Breast epithelium (tissue), 3 donors: ENCODE data around the gene USP6.
"Not testable (repeated sequence)": the region's sequence is repeated elsewhere in the genome, so short reads cannot be mapped to it uniquely, and the experiment has no call there.

ENCODE experiments used
- POLR2A ChIP-seq: fragments of 450-650 bp; IDR thresholded peaks from one replicate; pipeline ENCODE4 v1.6.1; 2016; ENCODE audit warnings: antibody characterized with exemption, mild to moderate bottlenecking, moderate library complexity
- TF ChIP-seq, protein P1 (sequence below), 3 donors: fragments of 450-650 bp; IDR thresholded peaks; one replicate each; pipeline ENCODE4 v1.5.1; 2016 to 2017; ENCODE audit warnings: antibody characterized with exemption in 3 of 3, mild to moderate bottlenecking in 3 of 3, moderate library complexity in 3 of 3

DNA sequence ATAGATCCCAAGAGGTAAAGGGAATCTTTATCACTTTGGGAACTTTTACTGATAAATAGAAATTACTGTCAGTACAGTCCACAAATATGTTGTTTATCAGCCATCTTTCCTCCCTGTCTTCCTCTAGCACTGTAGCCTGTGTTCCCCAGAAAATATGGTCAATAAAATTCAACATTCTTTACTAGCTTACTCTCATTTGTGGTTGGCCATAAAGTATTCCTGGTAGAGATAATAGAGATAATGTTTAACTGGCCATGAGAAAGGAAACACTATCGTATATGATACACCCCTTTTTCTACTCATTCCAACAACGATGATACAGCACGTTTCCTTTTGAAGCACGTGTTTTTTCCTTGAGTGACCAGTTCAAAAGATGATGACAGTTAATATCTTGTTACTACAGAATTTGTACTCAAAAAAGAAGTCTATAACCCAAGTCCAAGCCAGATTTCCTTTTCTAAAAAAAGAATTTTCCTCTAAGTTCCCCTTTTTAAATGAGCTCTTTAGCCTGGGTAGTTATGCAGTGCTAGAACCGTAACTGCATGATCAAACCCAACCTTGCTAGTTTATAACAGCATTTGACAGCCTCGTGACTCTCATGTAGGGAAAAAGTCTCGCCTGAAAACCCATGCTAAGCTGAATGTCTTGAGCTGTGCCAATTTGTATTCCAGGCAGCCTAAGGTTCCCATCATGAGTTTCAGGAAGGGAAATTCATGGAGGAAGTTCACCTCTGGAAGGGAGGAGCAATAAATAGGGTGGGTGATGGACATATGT, 50.1 kb downstream of the USP6 start:
- TF ChIP-seq, protein P1, sequence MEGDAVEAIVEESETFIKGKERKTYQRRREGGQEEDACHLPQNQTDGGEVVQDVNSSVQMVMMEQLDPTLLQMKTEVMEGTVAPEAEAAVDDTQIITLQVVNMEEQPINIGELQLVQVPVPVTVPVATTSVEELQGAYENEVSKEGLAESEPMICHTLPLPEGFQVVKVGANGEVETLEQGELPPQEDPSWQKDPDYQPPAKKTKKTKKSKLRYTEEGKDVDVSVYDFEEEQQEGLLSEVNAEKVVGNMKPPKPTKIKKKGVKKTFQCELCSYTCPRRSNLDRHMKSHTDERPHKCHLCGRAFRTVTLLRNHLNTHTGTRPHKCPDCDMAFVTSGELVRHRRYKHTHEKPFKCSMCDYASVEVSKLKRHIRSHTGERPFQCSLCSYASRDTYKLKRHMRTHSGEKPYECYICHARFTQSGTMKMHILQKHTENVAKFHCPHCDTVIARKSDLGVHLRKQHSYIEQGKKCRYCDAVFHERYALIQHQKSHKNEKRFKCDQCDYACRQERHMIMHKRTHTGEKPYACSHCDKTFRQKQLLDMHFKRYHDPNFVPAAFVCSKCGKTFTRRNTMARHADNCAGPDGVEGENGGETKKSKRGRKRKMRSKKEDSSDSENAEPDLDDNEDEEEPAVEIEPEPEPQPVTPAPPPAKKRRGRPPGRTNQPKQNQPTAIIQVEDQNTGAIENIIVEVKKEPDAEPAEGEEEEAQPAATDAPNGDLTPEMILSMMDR (IDR thresholded peaks at IDR 0.05), result not testable (repeated sequence)
- not testable (repeated sequence) for TF ChIP-seq POLR2A
